Endothelial cell of umbilical vein (primary cell): Measurements from ENCODE around the gene TLE4. TPM values are rescaled to one million over a fixed set of nuclear protein-coding genes. Genes with fewer than 3 reads are reported as not detected.

ENCODE experiments used
- BruUV-seq: library from RNA; stranded (reverse); fragments of 400-500 nt; replicated peaks from 2 replicates; lab custom pipeline; 2021; lab: Mats Ljungman, UMichigan
- CTCF ChIA-PET: fragments of 300-600, 350-600 bp; sonication (Branson Sonifier 250); formaldehyde crosslinking; loops from one replicate; lab custom pipeline; 2021; ENCODE audit warnings: antibody characterized with exemption, inconsistent platforms; lab: Charles Lee
- POLR2A ChIA-PET: fragments of 300-600, 350-600 bp; sonication (Branson Sonifier 250); formaldehyde crosslinking; loops from one replicate; lab custom pipeline; 2021; ENCODE audit warnings: antibody characterized with exemption, inconsistent platforms; lab: Charles Lee
- DNase-seq: peaks from one replicate; pipeline ENCODE4 v3.0.0-alpha.2; 2011; ENCODE audit warnings: low read depth, low spot score
- FAIRE-seq: peaks from 2 replicates; lab custom pipeline; 2011; peaks lifted over from hg19 to GRCh38; lab: Jason Lieb, UNC
- H2AFZ ChIP-seq: 2 replicates; pipeline ENCODE4 v1.6.0; 2012; ENCODE audit warnings: low read depth, low read length, control low read depth, inconsistent platforms
- H3K27ac ChIP-seq: 2 replicates; pipeline ENCODE4 v1.5.1; 2011; ENCODE audit warnings: low read depth, mild to moderate bottlenecking, control low read depth, low read length, moderate library complexity; ENCODE audit not compliant: insufficient read depth
- H3K27me3 ChIP-seq, 2 experiments: 2 replicates each; pipeline versions ENCODE4 v1.6.0 to v1.6.1; 2011; ENCODE audit warnings: low read length in 2 of 2, mixed read lengths in 1 of 2; ENCODE audit not compliant: control insufficient read depth in 2 of 2, insufficient read depth in 2 of 2
- H3K36me3 ChIP-seq, 2 experiments: 2 replicates in 1 of 2; 3 replicates in 1 of 2; pipeline ENCODE4 v1.5.1; 2011; ENCODE audit warnings: low read length in 2 of 2, mild to moderate bottlenecking in 1 of 2, moderate library complexity in 1 of 2; ENCODE audit not compliant: control insufficient read depth in 2 of 2, insufficient read depth in 2 of 2; ENCODE audit errors: extremely low read depth in 1 of 2
- H3K4me1 ChIP-seq: 3 replicates; pipeline ENCODE4 v1.5.1; 2011; ENCODE audit warnings: mild to moderate bottlenecking, low read length; ENCODE audit not compliant: control insufficient read depth, insufficient read depth; ENCODE audit errors: extremely low read depth
- H3K4me2 ChIP-seq: 2 replicates; pipeline ENCODE4 v1.6.1; 2011; ENCODE audit warnings: low read length, control low read depth, mixed read lengths; ENCODE audit not compliant: insufficient read depth
- H3K4me3 ChIP-seq, 3 experiments: fragments of 200-600 bp in 1 of 3; sonication (generic), shearing (Covaris generic) in 1 of 3; replicated peaks in 1 of 3; 2 replicates each; pipeline ENCODE4 v1.5.1; 2011 to 2016; ENCODE audit warnings: control low read depth in 3 of 3, low read length in 3 of 3, mild to moderate bottlenecking in 2 of 3, inconsistent platforms in 1 of 3, low read depth in 1 of 3, moderate library complexity in 1 of 3; ENCODE audit not compliant: insufficient read depth in 1 of 3
- H3K79me2 ChIP-seq: 2 replicates; pipeline ENCODE4 v1.6.0; 2012; ENCODE audit warnings: low read length, inconsistent platforms; ENCODE audit not compliant: control insufficient read depth, insufficient read depth
- H3K9ac ChIP-seq: replicated peaks from 2 replicates; pipeline ENCODE3; 2011; ENCODE audit warnings: low read length, control low read depth; ENCODE audit not compliant: insufficient read depth; ENCODE audit errors: extremely low read depth
- H3K9me1 ChIP-seq: replicated peaks from 3 replicates; pipeline ENCODE4 v1.6.0; 2011; ENCODE audit warnings: mild to moderate bottlenecking, low read length; ENCODE audit not compliant: control insufficient read depth, insufficient read depth; ENCODE audit errors: extremely low read depth
- H3K9me3 ChIP-seq: replicated peaks from 2 replicates; pipeline ENCODE4 v1.5.1; 2012; ENCODE audit warnings: low read length, inconsistent platforms; ENCODE audit not compliant: control insufficient read depth, insufficient read depth
- H4K20me1 ChIP-seq: replicated peaks from 2 replicates; pipeline ENCODE3; 2011; ENCODE audit warnings: mild to moderate bottlenecking, low read length; ENCODE audit not compliant: control insufficient read depth, insufficient read depth; ENCODE audit errors: extremely low read depth
- EZH2 ChIP-seq: IDR thresholded peaks from 2 replicates; pipeline ENCODE4 v1.6.1; 2012; ENCODE audit warnings: borderline replicate concordance, low read depth, mild to moderate bottlenecking, moderate library complexity, low read length, inconsistent platforms; ENCODE audit not compliant: severe bottlenecking
- FOS ChIP-seq: IDR thresholded peaks from 2 replicates; pipeline ENCODE4 v1.6.1; 2011; ENCODE audit warnings: mild to moderate bottlenecking, low read length, moderate library complexity, borderline replicate concordance; ENCODE audit not compliant: insufficient read depth
- GATA2 ChIP-seq: IDR thresholded peaks from 2 replicates; pipeline ENCODE4 v1.7.0; 2011; ENCODE audit warnings: low read depth, mild to moderate bottlenecking, moderate library complexity, mixed read lengths, low read length; ENCODE audit not compliant: insufficient read length, insufficient read depth
- JUN ChIP-seq: IDR thresholded peaks from 2 replicates; pipeline ENCODE4 v1.6.1; 2011; ENCODE audit warnings: borderline replicate concordance, low read depth; ENCODE audit not compliant: insufficient read length, insufficient read depth
- MYC ChIP-seq: IDR thresholded peaks from one replicate; pipeline ENCODE4 v1.6.1; 2011; ENCODE audit warnings: mild to moderate bottlenecking, low read depth, low read length
- POLR2A ChIP-seq: IDR thresholded peaks from 2 replicates; pipeline ENCODE4 v1.6.1; 2012; ENCODE audit warnings: low read depth, mild to moderate bottlenecking, control low read depth, low read length
- POLR2AphosphoS5 ChIP-seq: IDR thresholded peaks from 2 replicates; pipeline ENCODE4 v1.6.1; 2012; ENCODE audit warnings: low read depth, mild to moderate bottlenecking, control low read depth, low read length, moderate library complexity; ENCODE audit not compliant: insufficient read depth
- dilution Hi-C: fragments of 300-500 bp; cut with MboI; formaldehyde crosslinking; loops from one replicate; pipeline ENCODE4 v1.15.0; 2019; ENCODE audit warnings: low sequenced_read_pairs; ENCODE audit not compliant: extremely low pct_ligation_motif_present
- intact Hi-C: fragments of 100-400 bp; cut with micrococcal nuclease; formaldehyde crosslinking; loops from one replicate; pipeline ENCODE4 v1.10.0; 2022
- polyA plus RNA-seq, 4 experiments: library from polyadenylated mRNA; depleted of rRNA in 3 of 4; stranded (reverse) in 3 of 4; unstranded in 1 of 4; fragments of >200 nt; gene quantifications; 2 replicates each; pipeline versions ENCODE4 v1.2.1 to v1.2.3, GENCODE V29; 2011 to 2012; ENCODE audit warnings: missing spikeins in 1 of 4
- total RNA-seq: library from RNA; stranded (reverse); gene quantifications from 2 replicates; pipeline ENCODE4 v1.2.3, GENCODE V29; 2021
- TF ChIP-seq, protein P1 (sequence below), 2 donors: IDR thresholded peaks; 1 replicate in 1 of 2; 2 replicates in 1 of 2; pipeline ENCODE4 v1.5.1; 2011; ENCODE audit warnings: low read length in 2 of 2, mild to moderate bottlenecking in 2 of 2, moderate library complexity in 2 of 2, control low read depth in 1 of 2, inconsistent platforms in 1 of 2, low read depth in 1 of 2; ENCODE audit not compliant: insufficient read depth in 1 of 2; ENCODE audit errors: extremely low read depth in 1 of 2
- TF ChIP-seq, protein P2 (sequence below): IDR thresholded peaks from 2 replicates; pipeline ENCODE4 v1.6.1; 2011; ENCODE audit not compliant: insufficient read depth, insufficient read length

The TLE4 gene
- total and polyA plus RNA-seq, 2 donors (not counting 3 experiments of a cell fraction or from before 2014, with no cell fraction given), result 31.4 to 32.3 TPM

GRCh38 chr9:79616971-79617370 lies 45.2 kb downstream of the TLE4 start:
- Histone ChIP-seq H4K20me1 (no peaks in the 10 kb centered on the region), H3K4me2 (no peak overlapping the region), H3K27ac (no peak overlapping the region), H2AFZ (no peak overlapping the region), H3K4me1 (no peaks in the 10 kb centered on the region), H3K9me3 (no peaks in the 10 kb centered on the region), H3K36me3 (peaks cover 0 to 2% of the 10 kb centered on the region in 2 experiments), H3K9ac (no peak overlapping the region), H3K27me3 (no peaks in the 10 kb centered on the region), H3K4me3 (no peak overlapping the region), H3K79me2 (no peaks in the 10 kb centered on the region), H3K9me1 (no peaks in the 10 kb centered on the region)
- DNase-seq, result no peak
- TF ChIP-seq POLR2AphosphoS5 (no peak), EZH2 (no peak)
- ChIA-PET POLR2A (no interaction called here), CTCF (interaction anchor here (1.1 kb wide), 1 partner anchor 9 kb away, joined by 4 read pairs; no protein-coding TSS in a partner anchor)
- BruUV-seq, result no TSS peak
- dilution Hi-C loops, result no loop called here
- intact Hi-C loops, result no loop called here
- no peak for FAIRE-seq

DNA sequence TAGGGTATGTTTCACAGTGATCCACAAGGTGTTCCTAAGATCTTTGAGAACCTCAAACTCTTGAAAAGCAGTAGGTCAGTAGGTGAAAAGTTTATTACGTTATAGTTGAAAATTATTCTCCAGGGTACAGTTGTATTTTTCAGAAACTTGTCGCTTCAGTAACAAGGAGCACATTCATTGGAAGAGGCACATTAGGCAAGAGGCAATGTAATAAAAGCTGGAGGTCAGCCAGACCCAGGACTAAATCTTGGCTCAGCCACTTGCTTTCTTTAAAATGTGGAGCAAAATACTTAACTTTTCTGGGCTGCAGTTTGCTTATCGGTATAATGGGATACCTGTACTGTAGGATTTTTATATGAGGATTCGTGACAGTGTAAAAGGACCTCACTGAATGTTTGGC lies 45.6 kb downstream of the TLE4 start:
- H3K79me2 ChIP-seq, result no peaks in the 10 kb centered on the region
- no peak overlapping the region for H3K4me2 ChIP-seq
- DNase-seq, result no peak
- H3K9ac ChIP-seq, result no peak overlapping the region
- H4K20me1 ChIP-seq, result no peaks in the 10 kb centered on the region
- intact Hi-C loops, result no loop called here
- ChIA-PET CTCF (interaction anchor here (0.8 to 1.1 kb wide), 2 partner anchors 8 to 12 kb away, joined by 3 to 4 read pairs; no protein-coding TSS in a partner anchor), POLR2A (no interaction called here)
- H3K4me3 ChIP-seq, result no peak overlapping the region
- no TSS peak for BruUV-seq
- H3K27ac ChIP-seq, result no peak overlapping the region
- no peak overlapping the region for H2AFZ ChIP-seq
- no peaks in the 10 kb centered on the region for H3K9me1 ChIP-seq
- dilution Hi-C loops, result no loop called here
- no peaks in the 10 kb centered on the region for H3K27me3 ChIP-seq
- H3K36me3 ChIP-seq, result peaks cover 0 to 2% of the 10 kb centered on the region in 2 experiments
- H3K4me1 ChIP-seq, result no peaks in the 10 kb centered on the region
- no peak for FAIRE-seq
- no peaks in the 10 kb centered on the region for H3K9me3 ChIP-seq
- TF ChIP-seq GATA2 (no peak), EZH2 (no peak), POLR2AphosphoS5 (no peak), POLR2A (no peak), MYC (no peak), JUN (no peak), FOS (no peak)
- TF ChIP-seq, protein P1, sequence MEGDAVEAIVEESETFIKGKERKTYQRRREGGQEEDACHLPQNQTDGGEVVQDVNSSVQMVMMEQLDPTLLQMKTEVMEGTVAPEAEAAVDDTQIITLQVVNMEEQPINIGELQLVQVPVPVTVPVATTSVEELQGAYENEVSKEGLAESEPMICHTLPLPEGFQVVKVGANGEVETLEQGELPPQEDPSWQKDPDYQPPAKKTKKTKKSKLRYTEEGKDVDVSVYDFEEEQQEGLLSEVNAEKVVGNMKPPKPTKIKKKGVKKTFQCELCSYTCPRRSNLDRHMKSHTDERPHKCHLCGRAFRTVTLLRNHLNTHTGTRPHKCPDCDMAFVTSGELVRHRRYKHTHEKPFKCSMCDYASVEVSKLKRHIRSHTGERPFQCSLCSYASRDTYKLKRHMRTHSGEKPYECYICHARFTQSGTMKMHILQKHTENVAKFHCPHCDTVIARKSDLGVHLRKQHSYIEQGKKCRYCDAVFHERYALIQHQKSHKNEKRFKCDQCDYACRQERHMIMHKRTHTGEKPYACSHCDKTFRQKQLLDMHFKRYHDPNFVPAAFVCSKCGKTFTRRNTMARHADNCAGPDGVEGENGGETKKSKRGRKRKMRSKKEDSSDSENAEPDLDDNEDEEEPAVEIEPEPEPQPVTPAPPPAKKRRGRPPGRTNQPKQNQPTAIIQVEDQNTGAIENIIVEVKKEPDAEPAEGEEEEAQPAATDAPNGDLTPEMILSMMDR (IDR thresholded peaks at IDR 0.05; ENCODE audit: extremely low read depth in 1 of 2, insufficient read depth in 1 of 2, low read depth in 1 of 2, low read length in 2 of 2), result no peak
- TF ChIP-seq, protein P2, sequence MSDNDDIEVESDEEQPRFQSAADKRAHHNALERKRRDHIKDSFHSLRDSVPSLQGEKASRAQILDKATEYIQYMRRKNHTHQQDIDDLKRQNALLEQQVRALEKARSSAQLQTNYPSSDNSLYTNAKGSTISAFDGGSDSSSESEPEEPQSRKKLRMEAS, result no peak
